ENCODE results near the gene HELQ.

Gene HELQ

DNA sequence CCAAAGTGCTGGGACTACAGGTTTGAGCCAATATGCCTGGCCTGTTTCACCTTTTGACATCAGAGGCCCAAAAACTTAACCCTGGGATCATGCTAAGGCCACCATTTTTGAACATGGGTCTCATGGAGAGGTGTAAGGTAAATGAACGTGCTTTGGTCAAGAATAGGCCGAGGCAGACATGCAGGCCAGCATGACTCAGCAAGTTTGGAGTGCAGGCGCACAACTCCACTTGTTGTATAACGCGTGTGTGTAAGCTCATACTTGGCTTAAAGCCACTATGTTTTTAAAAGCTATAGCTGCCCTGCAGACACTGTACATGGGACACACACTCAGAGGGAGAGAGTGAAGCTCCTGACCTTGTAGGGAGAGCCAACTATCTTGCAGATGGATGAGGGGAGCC is 77.2 kb downstream of the HELQ start:
- in situ Hi-C loops (cut with MboI; ENCODE audit: low sequenced_read_pairs) = no loop called here

GRCh38 chr4:83372931-83373330 is 82.7 kb downstream of the HELQ start:
- in situ Hi-C loops (cut with MboI; ENCODE audit: low sequenced_read_pairs) = no loop called here

DNA sequence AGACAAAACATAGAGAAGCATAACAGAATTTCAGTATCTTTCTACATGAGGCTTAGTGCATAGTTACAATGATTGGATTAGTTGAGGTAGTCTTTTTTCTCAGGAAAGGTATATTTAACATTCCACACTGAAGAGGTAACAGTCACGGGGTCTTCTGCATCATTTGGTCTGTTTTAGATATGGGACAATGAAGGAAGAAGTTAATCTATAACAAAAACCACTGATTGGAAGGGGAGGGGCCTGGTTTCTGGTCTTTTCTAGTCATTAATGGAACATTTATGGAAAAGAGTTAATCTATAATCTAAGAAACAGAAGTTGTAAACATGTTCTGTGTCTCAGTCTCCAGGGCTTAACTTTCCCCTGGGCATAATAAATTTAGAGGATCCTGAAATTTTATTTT is 83.7 kb downstream of the HELQ start:
- in situ Hi-C loops (cut with MboI; ENCODE audit: low sequenced_read_pairs) = no loop called here

GRCh38 chr4:83371235-83371634 is 84.4 kb downstream of the HELQ start:
- in situ Hi-C loops (cut with MboI; ENCODE audit: low sequenced_read_pairs) = no loop called here

- in situ Hi-C loops (cut with MboI; ENCODE audit: low sequenced_read_pairs) = no loop called here
Observed at GRCh38 chr4:83370640-83370906, 85.0 kb downstream of the HELQ start.

DNA sequence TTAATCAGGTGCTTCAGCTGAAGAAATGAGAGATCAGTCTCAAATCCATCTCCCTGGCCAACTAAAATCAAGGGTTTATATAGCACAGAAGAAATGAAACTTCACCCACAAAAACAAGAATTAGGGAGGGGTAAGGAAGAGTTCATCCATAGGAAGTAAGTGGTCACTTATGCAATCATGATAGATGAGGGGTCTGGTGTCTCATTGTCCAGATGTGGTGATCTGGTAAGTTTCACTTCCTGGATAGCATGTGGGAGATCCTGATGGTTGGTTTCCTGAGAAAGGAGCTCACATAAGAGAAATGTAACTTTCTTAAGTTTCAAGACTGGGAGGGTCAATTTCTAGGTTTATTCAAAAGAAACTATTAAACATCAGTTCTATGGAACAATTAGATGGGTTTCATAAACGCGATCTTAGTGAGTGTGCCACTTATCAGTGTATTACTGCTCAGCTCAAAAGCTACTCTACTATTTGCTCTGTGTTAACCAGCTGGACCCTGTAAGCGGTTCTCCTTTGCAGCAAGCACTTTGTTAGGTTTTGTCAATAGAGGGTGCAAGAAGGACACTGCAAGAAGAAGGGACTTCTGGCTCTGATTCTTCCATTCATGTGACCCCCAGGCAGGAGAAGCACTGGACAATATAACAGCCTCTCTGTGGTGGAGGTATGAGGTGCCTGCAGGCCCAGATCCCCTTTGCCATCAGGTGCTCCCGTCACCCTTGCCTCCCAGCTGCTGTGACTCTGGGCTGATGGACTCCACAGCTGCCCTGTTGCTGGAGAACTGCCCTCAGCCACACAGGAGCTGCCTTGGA is 85.6 kb downstream of the HELQ start:
- in situ Hi-C loops (cut with MboI; ENCODE audit: low sequenced_read_pairs) = no loop called here

GRCh38 chr4:83364312-83364711 is 91.3 kb downstream of the HELQ start:
- in situ Hi-C loops (cut with MboI; ENCODE audit: low sequenced_read_pairs) = no loop called here

DNA sequence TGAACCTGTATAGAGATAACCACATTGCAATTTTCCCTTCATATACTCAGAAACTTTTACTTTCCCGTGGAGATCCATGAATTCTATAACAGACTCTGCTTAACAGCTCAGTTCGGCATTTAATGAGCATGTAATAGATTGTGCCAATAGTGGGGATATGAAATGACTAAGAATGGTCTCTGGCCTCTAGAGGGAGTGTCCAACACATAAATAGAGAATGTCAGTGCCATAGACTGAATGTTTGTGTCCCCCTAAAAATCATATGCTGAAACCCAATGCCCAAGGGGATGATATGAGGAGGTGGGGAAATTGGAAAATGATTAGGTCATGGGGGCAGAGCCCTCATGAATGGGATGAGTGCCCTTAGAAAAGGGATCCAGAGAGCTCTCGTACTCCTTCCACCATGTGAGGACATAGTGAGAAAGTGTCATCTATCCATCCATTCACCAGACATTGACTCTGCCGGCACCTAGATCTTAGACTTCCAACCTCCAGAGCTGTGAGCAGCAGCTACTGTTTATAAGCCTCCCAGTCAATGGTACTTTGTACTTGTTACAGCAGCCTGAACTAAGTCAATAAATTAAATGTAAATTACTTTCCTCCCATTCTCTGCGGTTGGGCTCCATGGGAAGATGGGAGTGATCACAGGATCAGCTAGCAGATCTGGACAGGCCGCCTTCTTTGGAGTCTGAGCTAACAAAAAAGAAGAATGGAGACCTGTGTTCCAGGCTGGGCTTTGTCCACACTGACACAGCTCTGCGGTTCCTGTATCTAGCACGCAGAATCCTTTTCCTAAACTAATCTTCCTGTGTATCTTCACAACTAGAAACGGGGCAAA is 92.9 kb downstream of the HELQ start:
- in situ Hi-C loops (cut with MboI; ENCODE audit: low sequenced_read_pairs) = no loop called here

- in situ Hi-C loops (cut with MboI; ENCODE audit: low sequenced_read_pairs) = no loop called here
Observed at GRCh38 chr4:83361416-83362103, 94.1 kb downstream of the HELQ start.

- in situ Hi-C loops (cut with MboI; ENCODE audit: low sequenced_read_pairs) = no loop called here
Observed at GRCh38 chr4:83360018-83360417, 95.6 kb downstream of the HELQ start.

GRCh38 chr4:83358410-83358809 is 97.2 kb downstream of the HELQ start:
- in situ Hi-C loops (cut with MboI; ENCODE audit: low sequenced_read_pairs) = no loop called here
